SU-DHL-6 (cell line): Measurements from ENCODE around the gene ELAVL2.

Experiments used
- H2AFZ ChIP-seq: fragments of 200-600 bp; sonication (generic); 2 replicates; pipeline ENCODE4 v1.6.1; 2014; ENCODE audit warnings: low read depth, mild to moderate bottlenecking, moderate library complexity, mixed read lengths, antibody characterized with exemption, low read length; ENCODE audit not compliant: severe bottlenecking
- H3F3A ChIP-seq: fragments of 200-600 bp; shearing (Covaris generic); 2 replicates; pipeline ENCODE4 v1.6.0; 2016; ENCODE audit warnings: antibody characterized with exemption, mild to moderate bottlenecking; ENCODE audit not compliant: insufficient read depth
- H3K27ac ChIP-seq: fragments of 200-600 bp; sonication (generic); 2 replicates; pipeline ENCODE4 v1.5.1; 2016; ENCODE audit warnings: low read depth, mild to moderate bottlenecking, low read length, moderate library complexity, mixed read lengths
- H3K27me3 ChIP-seq: fragments of 200-600 bp; sonication (generic), shearing (Covaris generic); 2 replicates; pipeline ENCODE4 v1.6.0; 2014; ENCODE audit warnings: mild to moderate bottlenecking, low read length
- H3K36me3 ChIP-seq: fragments of 200-600 bp; sonication (generic); 2 replicates; pipeline ENCODE4 v1.6.1; 2014; ENCODE audit warnings: mild to moderate bottlenecking, low read length, mixed read lengths
- H3K4me2 ChIP-seq: fragments of 300-600, 200-600 bp; shearing (Covaris generic), sonication (generic); 2 replicates; pipeline ENCODE4 v1.6.0; 2014; ENCODE audit warnings: low read length, low read depth, mild to moderate bottlenecking; ENCODE audit not compliant: poor library complexity, severe bottlenecking
- H3K4me3 ChIP-seq: fragments of 200-600 bp; sonication (generic); 2 replicates; pipeline ENCODE4 v1.5.1; 2014; ENCODE audit warnings: antibody characterized with exemption, low read length, mild to moderate bottlenecking, mixed read lengths; ENCODE audit not compliant: insufficient read depth, poor library complexity, severe bottlenecking
- H3K79me2 ChIP-seq: fragments of 200-600 bp; sonication (generic); 2 replicates; pipeline ENCODE4 v1.6.1; 2014; ENCODE audit warnings: mild to moderate bottlenecking, low read length, moderate library complexity; ENCODE audit not compliant: insufficient read depth
- H3K9ac ChIP-seq: fragments of 200-600 bp; sonication (generic); 2 replicates; pipeline ENCODE4 v1.7.0; 2014; ENCODE audit warnings: mild to moderate bottlenecking, low read length
- H3K9me2 ChIP-seq: fragments of 200-600 bp; sonication (generic); replicated peaks from 2 replicates; pipeline ENCODE4 v1.6.1; 2014; ENCODE audit warnings: low read length; ENCODE audit not compliant: insufficient read depth
- H3K9me3 ChIP-seq: fragments of 200-600 bp; sonication (generic); 2 replicates; pipeline ENCODE4 v1.6.1; 2014; ENCODE audit warnings: low read length, mixed read lengths; ENCODE audit not compliant: insufficient read depth
- H4K20me1 ChIP-seq: fragments of 200-600 bp; sonication (generic); 2 replicates; pipeline ENCODE4 v1.6.1; 2014; ENCODE audit warnings: low read depth, mild to moderate bottlenecking, antibody characterized with exemption, low read length, moderate library complexity, mixed read lengths
- EZH2phosphoT487 ChIP-seq: fragments of 200-600 bp; sonication (generic), shearing (Covaris generic); conservative IDR thresholded peaks from 2 replicates; pipeline ENCODE4 v1.6.1; 2018; ENCODE audit warnings: mild to moderate bottlenecking, antibody characterized with exemption, low read length, moderate library complexity, mixed read lengths
- TF ChIP-seq, protein P1 (sequence below): fragments of 200-600 bp; sonication (generic); IDR thresholded peaks from one replicate; pipeline ENCODE4 v1.5.1; 2017; ENCODE audit warnings: antibody characterized with exemption, mild to moderate bottlenecking, low read length, moderate library complexity; ENCODE audit not compliant: insufficient read depth, poor library complexity, severe bottlenecking

ELAVL2 gene

DNA sequence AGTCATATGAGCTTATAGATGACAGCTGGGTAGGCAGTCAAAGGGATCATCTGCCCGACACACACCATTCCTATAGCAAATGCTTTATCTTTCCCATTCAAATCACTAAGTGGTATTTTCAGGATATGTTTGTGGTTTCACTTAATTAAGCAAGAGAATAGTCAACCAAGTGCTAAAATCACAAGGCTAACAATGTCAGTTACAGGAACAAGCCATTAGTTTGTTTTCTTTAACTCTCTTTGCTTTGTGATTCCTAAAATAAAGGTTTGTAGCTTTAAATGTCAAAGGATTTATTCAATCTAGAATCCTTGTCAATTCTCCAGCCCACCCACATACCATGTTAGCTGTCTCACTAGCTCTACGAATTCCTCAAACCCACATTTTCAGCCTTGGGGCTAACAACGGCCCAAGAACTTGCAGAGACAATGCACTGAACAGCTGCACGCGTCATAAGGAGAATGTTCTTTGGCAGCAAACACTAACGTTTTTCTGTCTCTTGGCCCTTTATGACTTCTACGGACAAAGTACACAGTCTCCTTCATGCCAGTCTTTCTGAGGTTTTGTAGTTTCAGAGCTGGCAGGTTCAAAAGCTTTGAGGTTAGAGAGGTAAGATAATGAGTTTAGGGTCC lies 56.6 kb downstream of the ELAVL2 start:
- Histone ChIP-seq H3K36me3 (no peaks in the 10 kb centered on the region), H4K20me1 (no peaks in the 10 kb centered on the region), H3K9me2 (no peaks in the 10 kb centered on the region), H3F3A (no peaks in the 10 kb centered on the region), H3K79me2 (no peaks in the 10 kb centered on the region), H3K4me3 (no peak overlapping the region), H3K27me3 (no peaks in the 10 kb centered on the region), H3K9ac (no peak overlapping the region), H3K27ac (no peak overlapping the region), H3K4me2 (no peak overlapping the region), H2AFZ (no peak overlapping the region), H3K9me3 (no peaks in the 10 kb centered on the region)
- TF ChIP-seq, protein P1, sequence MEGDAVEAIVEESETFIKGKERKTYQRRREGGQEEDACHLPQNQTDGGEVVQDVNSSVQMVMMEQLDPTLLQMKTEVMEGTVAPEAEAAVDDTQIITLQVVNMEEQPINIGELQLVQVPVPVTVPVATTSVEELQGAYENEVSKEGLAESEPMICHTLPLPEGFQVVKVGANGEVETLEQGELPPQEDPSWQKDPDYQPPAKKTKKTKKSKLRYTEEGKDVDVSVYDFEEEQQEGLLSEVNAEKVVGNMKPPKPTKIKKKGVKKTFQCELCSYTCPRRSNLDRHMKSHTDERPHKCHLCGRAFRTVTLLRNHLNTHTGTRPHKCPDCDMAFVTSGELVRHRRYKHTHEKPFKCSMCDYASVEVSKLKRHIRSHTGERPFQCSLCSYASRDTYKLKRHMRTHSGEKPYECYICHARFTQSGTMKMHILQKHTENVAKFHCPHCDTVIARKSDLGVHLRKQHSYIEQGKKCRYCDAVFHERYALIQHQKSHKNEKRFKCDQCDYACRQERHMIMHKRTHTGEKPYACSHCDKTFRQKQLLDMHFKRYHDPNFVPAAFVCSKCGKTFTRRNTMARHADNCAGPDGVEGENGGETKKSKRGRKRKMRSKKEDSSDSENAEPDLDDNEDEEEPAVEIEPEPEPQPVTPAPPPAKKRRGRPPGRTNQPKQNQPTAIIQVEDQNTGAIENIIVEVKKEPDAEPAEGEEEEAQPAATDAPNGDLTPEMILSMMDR, result no peak
- TF ChIP-seq EZH2phosphoT487, result no peak

DNA sequence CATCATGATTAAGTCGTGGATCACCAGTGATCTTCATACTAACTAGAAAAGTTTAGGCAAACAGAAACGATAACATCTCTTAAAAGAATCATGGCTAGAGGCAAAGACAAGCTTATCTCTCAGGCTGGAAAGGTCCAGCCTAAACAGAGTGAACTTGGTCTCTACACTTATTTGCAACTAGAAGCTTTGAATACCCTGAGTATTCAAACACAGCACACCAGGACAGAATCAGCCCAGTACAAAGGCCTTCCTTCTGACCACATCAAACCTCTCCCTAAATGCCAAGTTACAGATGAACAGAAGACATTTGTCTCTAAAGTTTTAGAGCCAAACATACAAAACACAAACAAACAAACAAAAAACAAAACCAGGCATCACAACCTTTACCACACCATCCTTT lies 57.2 kb downstream of the ELAVL2 start:
- Histone ChIP-seq H4K20me1 (no peaks in the 10 kb centered on the region), H3K27me3 (no peaks in the 10 kb centered on the region), H3F3A (no peaks in the 10 kb centered on the region), H3K9ac (no peak overlapping the region), H3K4me3 (no peak overlapping the region), H3K9me2 (no peaks in the 10 kb centered on the region), H3K4me2 (no peak overlapping the region), H2AFZ (no peak overlapping the region), H3K27ac (no peak overlapping the region), H3K79me2 (no peaks in the 10 kb centered on the region), H3K9me3 (no peaks in the 10 kb centered on the region), H3K36me3 (no peaks in the 10 kb centered on the region)
- TF ChIP-seq EZH2phosphoT487, result no peak
- TF ChIP-seq, protein P1, result no peak

DNA sequence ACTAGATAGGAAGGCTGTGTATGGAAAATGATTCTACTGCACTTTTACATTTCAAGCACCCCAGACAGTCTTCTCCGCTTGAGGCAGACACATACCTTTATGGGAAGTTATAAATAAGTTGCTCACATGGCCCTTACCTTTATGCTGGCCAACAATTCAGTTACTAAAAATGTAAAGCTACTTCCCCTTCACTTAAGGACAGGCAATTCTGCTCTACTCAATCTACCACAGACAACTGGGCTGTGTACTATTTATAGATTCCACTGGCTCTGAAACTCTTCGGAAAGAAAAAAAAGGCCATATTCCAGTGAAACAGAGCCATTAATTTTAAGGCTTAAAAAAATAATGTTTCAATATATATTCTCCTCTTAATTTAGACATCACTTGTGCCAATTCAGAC lies 59.4 kb downstream of the ELAVL2 start:
- Histone ChIP-seq H3K36me3 (no peaks in the 10 kb centered on the region), H3K79me2 (no peaks in the 10 kb centered on the region), H4K20me1 (no peaks in the 10 kb centered on the region), H3K9me2 (no peaks in the 10 kb centered on the region), H3K27ac (no peak overlapping the region), H3K4me3 (no peak overlapping the region), H3F3A (no peaks in the 10 kb centered on the region), H3K4me2 (no peak overlapping the region), H3K9me3 (no peaks in the 10 kb centered on the region), H3K9ac (no peak overlapping the region), H2AFZ (no peak overlapping the region), H3K27me3 (no peaks in the 10 kb centered on the region)
- no peak for TF ChIP-seq EZH2phosphoT487
- TF ChIP-seq, protein P1, result no peak
